Right lobe of liver (tissue), 6 donors: Measurements from ENCODE around the gene EPHA4. TPM values are rescaled to one million over a fixed set of nuclear protein-coding genes. Genes with fewer than 3 reads are reported as not detected.

Experiments
- ATAC-seq, 4 donors: fragments of 200-7000 bp; cut with Tn5 transposase; one replicate each; pipeline ENCODE4 v1.9.1; 2020; ENCODE audit warnings: mild to moderate bottlenecking in 4 of 4, moderate library complexity in 4 of 4
- DNase-seq, 3 donors: peaks; one replicate each; pipeline ENCODE4 v3.0.0-alpha.2; 2020
- H3K27ac ChIP-seq, 3 donors: fragments of 200-600 bp; one replicate each; pipeline ENCODE4 v1.8.0; 2022
- H3K27me3 ChIP-seq, 2 donors: fragments of 200-600 bp; one replicate each; pipeline ENCODE4 v1.8.0; 2022
- H3K36me3 ChIP-seq, 4 donors: fragments of 200-600 bp; sonication (generic) in 1 of 4; one replicate each; pipeline versions ENCODE4 v1.5.1 to v1.8.0; 2017 to 2022; ENCODE audit warnings: control low read depth in 1 of 4
- H3K4me1 ChIP-seq, 4 donors: fragments of 200-600 bp; sonication (generic) in 1 of 4; one replicate each; pipeline versions ENCODE4 v1.5.1 to v1.8.0; 2017 to 2022; ENCODE audit warnings: control low read depth in 1 of 4
- H3K4me3 ChIP-seq, 3 donors: fragments of 200-600 bp; one replicate each; pipeline ENCODE4 v1.8.0; 2022
- H3K9me3 ChIP-seq, 4 donors: fragments of 200-600 bp; sonication (generic) in 1 of 4; one replicate each; pipeline versions ENCODE4 v1.5.1 to v1.8.0; 2017 to 2022; ENCODE audit warnings: control low read depth in 1 of 4
- POLR2A ChIP-seq: fragments of 450-650 bp; IDR thresholded peaks from one replicate; pipeline ENCODE4 v1.6.1; 2017; ENCODE audit warnings: antibody characterized with exemption, mild to moderate bottlenecking
- WGBS: methylation state at CpG from one replicate; pipeline ENCODE4 v1.1.6; 2018; ENCODE audit warnings: low coverage, low lambda C conversion rate; ENCODE audit not compliant: insufficient coverage; ENCODE audit errors: missing lambda C conversion rate; 5-methylcytosine and 5-hydroxymethylcytosine counted together
- intact Hi-C, 2 donors: fragments of 100-400 bp; cut with DNase I; formaldehyde crosslinking; loops; one replicate each; pipeline versions ENCODE4 v1.11.2 to v1.14.1; 2022
- total RNA-seq, 6 experiments: library from RNA; depleted of rRNA in 2 of 6; stranded (reverse); fragments of >200 nt in 2 of 6; fragmentation: NEBNext Ultra II Directional in 3 of 6; extraction: Animal tissue kit (Norgen Biotek cat#: 25700) in 3 of 6; gene quantifications; one replicate each; pipeline versions ENCODE4 v1.1.0 to v1.2.4, GENCODE V29; 2016 to 2023
- TF ChIP-seq, protein P1 (sequence below), 4 donors: fragments of 200-600 bp in 3 of 4; fragments of 450-650 bp in 1 of 4; IDR thresholded peaks; one replicate each; pipeline versions ENCODE4 v1.5.1 to v1.8.0; 2016 to 2022; ENCODE audit warnings: antibody characterized with exemption in 4 of 4, mild to moderate bottlenecking in 2 of 4
- donor health status: DM: no; HTN: yes; CAD: no.
- donor health status: DM: no; HTN: no; CAD: no.
- donor health status: DM: no; HTN: no; CAD: no.
- donor health status: DM: no; HTN: yes; CAD: no.
- donor health status: DM: no; HTN: yes; CAD: no.

Gene EPHA4
- total RNA-seq, 6 experiments from 2014 or later = 0.61 to 2.9 (median 1.0) TPM

DNA sequence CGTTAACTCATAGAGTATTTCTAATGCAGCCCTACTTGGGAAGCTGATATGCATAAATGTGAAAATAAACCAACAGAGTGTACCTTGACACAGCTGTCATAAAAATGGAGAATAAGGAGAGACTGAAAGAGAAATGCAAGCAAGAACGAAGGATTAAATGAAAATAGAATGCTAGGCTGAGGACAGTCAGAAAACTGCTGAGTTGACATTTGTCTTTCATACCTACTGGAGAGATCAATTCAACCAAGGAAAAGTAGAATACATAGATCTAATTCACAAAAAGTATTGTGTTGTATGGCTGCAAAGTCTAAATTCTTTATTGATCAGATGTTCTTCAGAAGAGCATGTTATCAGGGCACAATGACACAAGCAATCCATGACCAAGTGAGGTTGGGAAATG, 112.0 kb downstream of the EPHA4 start:
- H3K27ac ChIP-seq = no peak overlapping the region
- WGBS = 78% methylated on average over 2 of the region's 2 CpGs
- intact Hi-C loops = no loop called here
- ATAC-seq (no peak), DNase-seq (no peak)
- no peaks in the 10 kb centered on the region for H3K27me3 ChIP-seq
- TF ChIP-seq, protein P1, sequence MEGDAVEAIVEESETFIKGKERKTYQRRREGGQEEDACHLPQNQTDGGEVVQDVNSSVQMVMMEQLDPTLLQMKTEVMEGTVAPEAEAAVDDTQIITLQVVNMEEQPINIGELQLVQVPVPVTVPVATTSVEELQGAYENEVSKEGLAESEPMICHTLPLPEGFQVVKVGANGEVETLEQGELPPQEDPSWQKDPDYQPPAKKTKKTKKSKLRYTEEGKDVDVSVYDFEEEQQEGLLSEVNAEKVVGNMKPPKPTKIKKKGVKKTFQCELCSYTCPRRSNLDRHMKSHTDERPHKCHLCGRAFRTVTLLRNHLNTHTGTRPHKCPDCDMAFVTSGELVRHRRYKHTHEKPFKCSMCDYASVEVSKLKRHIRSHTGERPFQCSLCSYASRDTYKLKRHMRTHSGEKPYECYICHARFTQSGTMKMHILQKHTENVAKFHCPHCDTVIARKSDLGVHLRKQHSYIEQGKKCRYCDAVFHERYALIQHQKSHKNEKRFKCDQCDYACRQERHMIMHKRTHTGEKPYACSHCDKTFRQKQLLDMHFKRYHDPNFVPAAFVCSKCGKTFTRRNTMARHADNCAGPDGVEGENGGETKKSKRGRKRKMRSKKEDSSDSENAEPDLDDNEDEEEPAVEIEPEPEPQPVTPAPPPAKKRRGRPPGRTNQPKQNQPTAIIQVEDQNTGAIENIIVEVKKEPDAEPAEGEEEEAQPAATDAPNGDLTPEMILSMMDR (IDR thresholded peaks at IDR 0.05) = no peak
- TF ChIP-seq POLR2A = no peak
- no peaks in the 10 kb centered on the region for H3K9me3 ChIP-seq
- no peak overlapping the region for H3K4me3 ChIP-seq
- H3K4me1 ChIP-seq = no peaks in the 10 kb centered on the region
- H3K36me3 ChIP-seq = no peaks in the 10 kb centered on the region

DNA sequence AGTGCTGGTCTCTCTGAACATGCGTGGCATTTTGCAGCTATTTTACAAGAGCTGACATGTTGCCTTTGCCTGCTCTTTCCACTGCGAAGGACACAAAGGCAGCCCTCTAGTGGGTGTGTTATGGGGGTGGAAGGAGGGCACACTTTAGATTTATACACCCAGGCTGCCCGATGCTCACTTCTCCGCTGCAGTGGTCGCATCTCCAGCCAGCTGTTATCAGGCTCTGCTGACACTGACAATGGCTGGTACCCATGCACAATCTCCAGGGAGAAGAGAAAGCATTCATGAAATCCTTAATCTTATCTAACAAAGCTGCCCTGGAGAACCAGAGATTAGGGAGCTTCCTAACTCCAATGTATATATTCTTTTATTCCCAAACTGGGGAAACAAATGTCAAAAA, 113.5 kb downstream of the EPHA4 start:
- Histone ChIP-seq H3K36me3 (no peaks in the 10 kb centered on the region), H3K4me1 (no peaks in the 10 kb centered on the region), H3K9me3 (no peaks in the 10 kb centered on the region), H3K4me3 (no peak overlapping the region), H3K27me3 (no peaks in the 10 kb centered on the region), H3K27ac (no peak overlapping the region)
- ATAC-seq (no peak), DNase-seq (no peak)
- TF ChIP-seq, protein P1 (IDR thresholded peaks at IDR 0.05) = no peak
- TF ChIP-seq POLR2A = no peak
- intact Hi-C loops = no loop called here
- 57% methylated on average over 5 of the region's 5 CpGs for whole genome bisulfite sequencing

- Histone ChIP-seq H3K9me3 (no peaks in the 10 kb centered on the region), H3K27me3 (no peaks in the 10 kb centered on the region), H3K36me3 (no peaks in the 10 kb centered on the region), H3K27ac (no peak overlapping the region), H3K4me1 (no peaks in the 10 kb centered on the region), H3K4me3 (no peak overlapping the region)
- ATAC-seq = no peak
- intact Hi-C loops = no loop called here
- no peak for TF ChIP-seq POLR2A
- TF ChIP-seq, protein P1 (IDR thresholded peaks at IDR 0.05) = no peak
- 60% methylated on average over 5 of the region's 6 CpGs for WGBS
- DNase-seq = no peak
Measured at GRCh38 chr2:221455214-221455613, 116.9 kb downstream of the EPHA4 start.

DNA sequence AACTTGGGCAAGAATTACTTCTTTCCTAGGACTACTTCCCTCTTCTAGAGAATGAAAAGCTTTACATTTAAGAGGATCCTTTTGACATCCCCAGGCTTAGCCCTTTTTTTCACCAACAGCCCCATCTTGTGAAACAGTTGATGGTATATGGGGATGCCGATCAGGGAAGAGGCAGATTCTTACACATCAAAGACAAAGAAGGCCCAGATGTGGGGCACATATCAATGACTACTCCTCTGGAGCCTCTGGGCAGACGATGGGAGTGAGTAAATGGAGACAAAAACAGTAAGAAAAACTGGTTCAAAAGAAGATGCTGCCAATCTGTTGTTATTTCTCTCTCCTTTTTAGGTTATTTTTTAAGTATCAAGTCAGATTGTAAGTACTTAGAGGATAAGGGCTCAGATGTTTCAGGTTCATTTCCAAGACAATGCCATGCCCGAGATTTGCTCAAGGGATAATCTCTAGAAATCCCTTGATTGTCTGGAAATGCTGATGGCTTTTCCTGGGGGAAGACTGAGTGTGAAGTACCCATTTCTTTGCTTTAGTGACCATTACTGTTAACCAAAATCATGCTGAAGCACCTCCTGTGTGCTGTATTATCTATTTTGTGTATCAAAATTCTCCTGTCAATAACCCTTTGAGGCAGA, 117.5 kb downstream of the EPHA4 start:
- 49% methylated on average over 3 of the region's 3 CpGs for WGBS

More for the DNA sequence above, 117.5 kb downstream of the EPHA4 start:
- intact Hi-C loops = no loop called here
- no peak overlapping the region for H3K4me3 ChIP-seq
- ATAC-seq (no peak), DNase-seq (no peak)
- H3K9me3 ChIP-seq = no peaks in the 10 kb centered on the region
- no peak overlapping the region for H3K27ac ChIP-seq
- H3K27me3 ChIP-seq = no peaks in the 10 kb centered on the region
- no peak for TF ChIP-seq POLR2A
- TF ChIP-seq, protein P1 (IDR thresholded peaks at IDR 0.05) = no peak
- H3K36me3 ChIP-seq = no peaks in the 10 kb centered on the region
- H3K4me1 ChIP-seq = no peaks in the 10 kb centered on the region
